Kidney (tissue), 14 donors: ENCODE data around the gene DENND4C. TPM values are rescaled to one million over a fixed set of nuclear protein-coding genes. Genes with fewer than 3 reads are reported as not detected.

Experiments used
- DNase-seq, 5 donors: peaks; one replicate each; pipeline ENCODE4 v3.0.0-alpha.2; 2013 to 2020
- FAIRE-seq: peaks from 2 replicates; lab custom pipeline; 2012; peaks lifted over from hg19 to GRCh38; lab: Jason Lieb, UNC
- H3K27ac ChIP-seq, 2 donors: one replicate each; pipeline ENCODE4 v1.7.0; 2013; ENCODE audit warnings: low read depth in 2 of 2, low read length in 2 of 2, inconsistent platforms in 1 of 2
- H3K27me3 ChIP-seq: one replicate; pipeline ENCODE4 v1.7.1; 2013; ENCODE audit warnings: low read length, inconsistent platforms; ENCODE audit not compliant: control insufficient read depth, insufficient read depth
- H3K36me3 ChIP-seq, 3 donors: one replicate each; pipeline versions ENCODE4 v1.7.0 to v1.7.1; 2013; ENCODE audit warnings: low read length in 3 of 3, control low read depth in 1 of 3, inconsistent platforms in 1 of 3; ENCODE audit not compliant: insufficient read depth in 3 of 3, control insufficient read depth in 2 of 3
- H3K4me1 ChIP-seq, 3 donors: one replicate each; pipeline versions ENCODE4 v1.7.0 to v1.7.1; 2013; ENCODE audit warnings: low read length in 3 of 3, inconsistent platforms in 1 of 3, low read depth in 1 of 3; ENCODE audit not compliant: control insufficient read depth in 2 of 3, insufficient read depth in 2 of 3
- H3K4me3 ChIP-seq, 3 donors: one replicate each; pipeline versions ENCODE4 v1.7.0 to v1.8.1; 2013; ENCODE audit warnings: low read length in 3 of 3, control low read depth in 1 of 3, inconsistent platforms in 1 of 3
- H3K9ac ChIP-seq, 3 donors: one replicate each; pipeline versions ENCODE4 v1.7.0 to v1.7.1; 2013; ENCODE audit warnings: low read length in 3 of 3, control low read depth in 1 of 3, inconsistent platforms in 1 of 3
- H3K9me3 ChIP-seq, 3 donors: one replicate each; pipeline versions ENCODE4 v1.7.0 to v1.7.1; 2013; ENCODE audit warnings: low read length in 3 of 3, control low read depth in 1 of 3, inconsistent platforms in 1 of 3; ENCODE audit not compliant: control insufficient read depth in 2 of 3, insufficient read depth in 1 of 3
- CTCF ChIP-seq: IDR thresholded peaks from 3 replicates; pipeline ENCODE4 v1.5.1; 2012; ENCODE audit warnings: mild to moderate bottlenecking, moderate library complexity, borderline replicate concordance; ENCODE audit not compliant: insufficient read depth; ENCODE audit errors: extremely low read depth
- intact Hi-C: fragments of 100-400 bp; cut with DNase I; formaldehyde crosslinking; loops from one replicate; pipeline ENCODE4 v1.11.1; 2022
- polyA plus RNA-seq: library from polyadenylated mRNA; stranded (reverse); fragments of 350-450 nt; fragmentation: Illumina TruSeq; extraction: RNeasy Lipid Tissue Mini Kit (QIAGEN cat#74804); gene quantifications from one replicate; pipeline ENCODE4 v1.2.3, GENCODE V29; 2014; ENCODE audit warnings: low read depth, low replicate concordance; ENCODE audit not compliant: insufficient read depth
- total RNA-seq: library from RNA; stranded (reverse); fragmentation: NEBNext Ultra II Directional; extraction: Animal tissue kit (Norgen Biotek cat#: 25700); gene quantifications from one replicate; pipeline ENCODE4 v1.2.1, GENCODE V29; 2021
- donor health status: control.
- donor health status: control.
- donor health status: control.
- donor health status: control.
- donor health status: control.
- donor health status: DM: yes; HTN: yes; CAD: no.
- donor health status: Normal renal cell carcinoma (clear cell type).

The DENND4C gene
- total and polyA plus RNA-seq, 2 donors from 2014 or later: 6.2 to 59.5 TPM

GRCh38 chr9:19416143-19416542, 185.7 kb downstream of the DENND4C start:
- intact Hi-C loops: no loop called here
- Histone ChIP-seq H3K36me3 (no peaks in the 10 kb centered on the region), H3K27me3 (no peaks in the 10 kb centered on the region), H3K4me1 (no peaks in the 10 kb centered on the region), H3K9me3 (no peaks in the 10 kb centered on the region), H3K4me3 (no peak overlapping the region), H3K27ac (no peak overlapping the region), H3K9ac (no peak overlapping the region)
- DNase-seq (no peak), FAIRE-seq (no peak)
- no peak for TF ChIP-seq CTCF

- Histone ChIP-seq H3K36me3 (no peaks in the 10 kb centered on the region), H3K27me3 (no peaks in the 10 kb centered on the region), H3K4me1 (peaks cover 0 to 3% (median 0%) of the 10 kb centered on the region in 3 donors), H3K27ac (no peak overlapping the region), H3K9me3 (no peaks in the 10 kb centered on the region), H3K9ac (no peak overlapping the region), H3K4me3 (no peak overlapping the region)
- no peak for TF ChIP-seq CTCF
- FAIRE-seq (no peak), DNase-seq (no peak)
- intact Hi-C loops: no loop called here
Observed at GRCh38 chr9:19420877-19421276, 190.4 kb downstream of the DENND4C start.

Other genes starting within 250 kb of the DENND4C start
- 0.35 TPM for gene SAXO1, start 197.5 kb upstream of the DENND4C start, total RNA-seq
- gene SAXO1, start 197.5 kb upstream of the DENND4C start, polyA plus RNA-seq: not detected
- gene RRAGA, start 181.3 kb upstream of the DENND4C start, total RNA-seq: 94.3 TPM
- gene RRAGA, start 181.3 kb upstream of the DENND4C start, polyA plus RNA-seq: 99.3 TPM
- 7.8 TPM for gene HAUS6, start 127.8 kb upstream of the DENND4C start, total RNA-seq
- gene HAUS6, start 127.8 kb upstream of the DENND4C start, polyA plus RNA-seq: 1.9 TPM
- gene PLIN2, start 103.2 kb upstream of the DENND4C start, total RNA-seq: 57.2 TPM
- 308 TPM for gene PLIN2, start 103.2 kb upstream of the DENND4C start, polyA plus RNA-seq
- gene RPS6, start 149.5 kb downstream of the DENND4C start, total RNA-seq: 1,928 TPM
- 2,431 TPM for gene RPS6, start 149.5 kb downstream of the DENND4C start, polyA plus RNA-seq
- gene ACER2, start 178.3 kb downstream of the DENND4C start, total RNA-seq: 4.2 TPM
- gene ACER2, start 178.3 kb downstream of the DENND4C start, polyA plus RNA-seq: 0.28 TPM